Mesendoderm (in vitro differentiated cells): ENCODE measurements around the gene CLSTN3.

ENCODE experiments used
- DNase-seq: peaks from one replicate; pipeline ENCODE4 v3.0.0; 2013
- H2AK5ac ChIP-seq: 2 replicates; pipeline ENCODE4 v1.6.1; 2013; ENCODE audit warnings: low read length, inconsistent platforms
- H2BK120ac ChIP-seq: 2 replicates; pipeline ENCODE4 v1.6.1; 2013; ENCODE audit warnings: low read depth, mild to moderate bottlenecking, low read length, moderate library complexity, mixed read lengths
- H2BK15ac ChIP-seq: replicated peaks from 2 replicates; pipeline ENCODE4 v1.6.1; 2013; ENCODE audit warnings: low read depth, mild to moderate bottlenecking, moderate library complexity
- H2BK5ac ChIP-seq: 2 replicates; pipeline ENCODE4 v1.6.1; 2013; ENCODE audit warnings: low read length, inconsistent platforms
- H3K18ac ChIP-seq: 2 replicates; pipeline ENCODE4 v1.6.1; 2013; ENCODE audit warnings: mild to moderate bottlenecking, low read length, mixed read lengths
- H3K23ac ChIP-seq: one replicate; pipeline ENCODE4 v1.6.1; 2013; ENCODE audit warnings: low read length
- H3K27ac ChIP-seq: 2 replicates; pipeline ENCODE4 v1.5.1; 2013; ENCODE audit warnings: low read depth, mild to moderate bottlenecking, inconsistent platforms, low read length, moderate library complexity
- H3K27me3 ChIP-seq: 2 replicates; pipeline ENCODE4 v1.6.1; 2013; ENCODE audit warnings: low read length, control low read depth, mild to moderate bottlenecking, inconsistent platforms; ENCODE audit not compliant: insufficient read depth, poor library complexity
- H3K36me3 ChIP-seq: 2 replicates; pipeline ENCODE4 v1.6.1; 2013; ENCODE audit warnings: low read length, inconsistent platforms; ENCODE audit not compliant: control insufficient read depth, insufficient read depth
- H3K4ac ChIP-seq: one replicate; pipeline ENCODE4 v1.6.1; 2013; ENCODE audit warnings: low read depth, mild to moderate bottlenecking, low read length, moderate library complexity
- H3K4me1 ChIP-seq: 2 replicates; pipeline ENCODE4 v1.6.1; 2013; ENCODE audit warnings: low read depth, low read length, inconsistent platforms; ENCODE audit not compliant: control insufficient read depth
- H3K4me2 ChIP-seq: 2 replicates; pipeline ENCODE4 v1.6.1; 2013; ENCODE audit warnings: low read length
- H3K4me3 ChIP-seq: 2 replicates; pipeline ENCODE4 v1.5.1; 2013; ENCODE audit warnings: mild to moderate bottlenecking, low read length
- H3K56ac ChIP-seq: one replicate; pipeline ENCODE4 v1.6.1; 2013; ENCODE audit warnings: low read length
- H3K79me1 ChIP-seq: 2 replicates; pipeline ENCODE4 v1.6.1; 2013; ENCODE audit warnings: low read length, inconsistent platforms
- H3K79me2 ChIP-seq: 2 replicates; pipeline ENCODE4 v1.6.1; 2013; ENCODE audit warnings: mild to moderate bottlenecking, low read length; ENCODE audit not compliant: control insufficient read depth, insufficient read depth
- H3K9ac ChIP-seq: 2 replicates; pipeline ENCODE4 v1.6.1; 2013; ENCODE audit warnings: low read length, inconsistent platforms
- H4K5ac ChIP-seq: one replicate; pipeline ENCODE4 v1.6.1; 2013; ENCODE audit warnings: low read length
- H4K8ac ChIP-seq: one replicate; pipeline ENCODE4 v1.6.1; 2013; ENCODE audit warnings: low read depth, mild to moderate bottlenecking, control low read depth, low read length, moderate library complexity
- WGBS: extraction: QIAGEN DNeasy Blood & Tissue Kit; methylation state at CpG from one replicate; pipeline ENCODE4 v1.1.7; 2013; ENCODE audit warnings: low lambda C conversion rate, missing lambda C conversion rate; ENCODE audit not compliant: insufficient coverage; ENCODE audit errors: extremely low coverage; 5-methylcytosine and 5-hydroxymethylcytosine counted together

Gene CLSTN3

DNA sequence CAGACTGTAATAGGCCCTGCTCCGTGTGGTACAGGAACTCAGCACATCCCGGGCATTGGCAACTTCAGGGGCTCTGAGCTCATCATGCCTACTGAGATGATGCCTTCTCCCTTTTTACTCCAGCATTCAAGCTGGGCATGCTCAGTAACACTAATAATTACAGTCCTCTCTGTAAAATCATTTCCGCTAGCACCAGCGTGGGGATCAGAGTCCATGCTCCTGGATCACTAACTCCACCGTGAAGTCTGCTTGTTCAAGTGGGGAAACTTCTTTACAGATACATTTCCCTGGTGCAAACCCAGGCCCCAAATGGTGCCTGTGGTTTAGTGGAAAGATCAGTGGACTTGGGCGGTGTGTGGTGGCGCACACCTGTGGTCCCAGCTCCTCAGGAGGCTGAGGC, 16.7 kb downstream of the CLSTN3 start:
- no peak overlapping the region for H3K27ac ChIP-seq
- no CpG with 5 or more reads among the region's 7 CpGs for WGBS
- DNase-seq = no peak
- no peaks in the 10 kb centered on the region for H3K79me2 ChIP-seq
- no peak overlapping the region for H3K9ac ChIP-seq
- no peak overlapping the region for H3K56ac ChIP-seq
- H3K23ac ChIP-seq = no peak overlapping the region
- H4K5ac ChIP-seq = no peak overlapping the region
- H3K36me3 ChIP-seq = no peaks in the 10 kb centered on the region
- no peak overlapping the region for H4K8ac ChIP-seq
- H2BK5ac ChIP-seq = no peak overlapping the region
- H2BK15ac ChIP-seq = no peak overlapping the region
- H3K79me1 ChIP-seq = no peaks in the 10 kb centered on the region
- no peak overlapping the region for H3K4me2 ChIP-seq
- no peak overlapping the region for H3K4ac ChIP-seq
- no peak overlapping the region for H2AK5ac ChIP-seq
- H2BK120ac ChIP-seq = no peak overlapping the region
- H3K4me3 ChIP-seq = no peak overlapping the region
- no peak overlapping the region for H3K18ac ChIP-seq
- H3K4me1 ChIP-seq = no peaks in the 10 kb centered on the region
- H3K27me3 ChIP-seq = no peaks in the 10 kb centered on the region

DNA sequence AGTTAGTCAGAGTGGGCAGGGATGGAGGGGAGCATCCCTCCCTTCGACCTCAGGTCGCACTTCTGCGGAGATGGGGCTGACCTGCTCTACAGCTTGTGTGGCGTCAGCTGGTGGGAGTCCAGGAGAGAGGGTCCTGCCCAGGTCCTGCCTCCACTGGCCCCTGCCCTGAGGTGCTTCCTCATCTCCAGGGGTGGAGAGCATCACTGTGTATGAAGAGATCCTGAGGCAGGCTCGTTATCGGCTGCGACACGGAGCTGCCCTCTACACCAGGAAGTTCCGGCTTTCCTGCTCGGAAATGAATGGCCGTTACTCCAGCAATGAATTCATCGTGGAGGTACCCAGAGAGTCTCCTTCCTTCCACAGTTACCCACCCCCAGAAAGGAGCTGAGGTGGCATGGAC, 20.2 kb downstream of the CLSTN3 start:
- no CpG with 5 or more reads among the region's 12 CpGs for WGBS
- H3K4me3 ChIP-seq = no peak overlapping the region

DNA sequence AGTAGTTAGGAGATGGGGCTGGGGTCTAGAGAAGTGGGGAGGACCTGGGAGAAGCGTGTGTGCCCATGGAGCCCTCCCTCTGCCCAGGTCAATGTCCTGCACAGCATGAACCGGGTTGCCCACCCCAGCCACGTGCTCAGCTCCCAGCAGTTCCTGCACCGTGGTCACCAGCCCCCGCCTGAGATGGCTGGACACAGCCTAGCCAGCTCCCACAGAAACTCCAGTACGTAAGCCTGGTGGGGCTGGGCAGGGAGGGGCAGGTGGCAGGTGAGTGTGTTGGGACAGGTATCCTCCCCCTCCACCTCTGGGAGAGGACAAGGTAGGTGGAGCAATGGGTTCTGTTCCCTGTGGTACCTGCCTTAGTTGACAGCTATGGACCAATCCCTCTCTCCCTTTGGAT, 20.7 kb downstream of the CLSTN3 start:
- H3K36me3 ChIP-seq = no peaks in the 10 kb centered on the region
- H3K18ac ChIP-seq = no peak overlapping the region
- no peak overlapping the region for H4K8ac ChIP-seq
- H4K5ac ChIP-seq = no peak overlapping the region
- no peak overlapping the region for H3K56ac ChIP-seq
- H3K79me2 ChIP-seq = no peaks in the 10 kb centered on the region
- WGBS = no CpG with 5 or more reads among the region's 6 CpGs
- no peak overlapping the region for H2BK15ac ChIP-seq
- H3K23ac ChIP-seq = no peak overlapping the region
- no peaks in the 10 kb centered on the region for H3K27me3 ChIP-seq
- H2BK120ac ChIP-seq = no peak overlapping the region
- no peak for DNase-seq
- H3K27ac ChIP-seq = no peak overlapping the region
- no peak overlapping the region for H2AK5ac ChIP-seq
- H3K4me2 ChIP-seq = no peak overlapping the region
- H3K9ac ChIP-seq = no peak overlapping the region
- H3K4me1 ChIP-seq = no peaks in the 10 kb centered on the region
- H3K4me3 ChIP-seq = no peak overlapping the region
- no peaks in the 10 kb centered on the region for H3K79me1 ChIP-seq
- H2BK5ac ChIP-seq = no peak overlapping the region
- H3K4ac ChIP-seq = no peak overlapping the region

More for the DNA sequence above, 20.2 kb downstream of the CLSTN3 start:
- Histone ChIP-seq H3K79me1 (no peaks in the 10 kb centered on the region), H2BK5ac (no peak overlapping the region), H3K56ac (no peak overlapping the region), H3K9ac (no peak overlapping the region), H3K27me3 (no peaks in the 10 kb centered on the region), H3K36me3 (no peaks in the 10 kb centered on the region), H3K27ac (no peak overlapping the region), H2BK15ac (no peak overlapping the region), H4K5ac (no peak overlapping the region), H3K4ac (no peak overlapping the region), H3K79me2 (no peaks in the 10 kb centered on the region), H3K4me2 (no peak overlapping the region), H4K8ac (no peak overlapping the region), H3K18ac (no peak overlapping the region), H3K4me1 (no peaks in the 10 kb centered on the region), H3K23ac (no peak overlapping the region), H2BK120ac (no peak overlapping the region), H2AK5ac (no peak overlapping the region)
- DNase-seq = no peak

DNA sequence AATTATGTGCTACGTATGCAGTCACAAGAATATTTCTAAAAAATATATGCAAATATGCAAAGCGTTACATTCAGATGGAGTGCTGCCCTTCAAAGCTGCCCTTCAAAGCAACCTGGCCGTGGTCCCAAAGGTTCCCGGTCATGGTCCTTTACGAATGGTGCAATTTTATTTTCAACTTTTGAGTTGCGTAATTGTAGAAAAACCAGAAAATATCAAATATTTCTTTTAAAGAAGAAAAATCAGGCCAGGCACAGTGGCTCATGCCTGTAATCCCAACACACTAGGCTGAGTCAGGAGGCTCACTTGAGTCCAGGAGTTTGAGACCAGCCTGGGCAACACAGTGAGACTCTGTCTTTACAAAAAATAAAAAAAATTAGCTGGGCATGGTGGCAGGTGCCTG, 21.4 kb downstream of the CLSTN3 start:
- H3K4me1 ChIP-seq = no peaks in the 10 kb centered on the region
- no peak overlapping the region for H2BK5ac ChIP-seq
- DNase-seq = no peak
- no peak overlapping the region for H2BK15ac ChIP-seq
- H3K9ac ChIP-seq = no peak overlapping the region
- no peak overlapping the region for H2BK120ac ChIP-seq
- no CpG with 5 or more reads among the region's 6 CpGs for WGBS
- no peaks in the 10 kb centered on the region for H3K27me3 ChIP-seq
- no peak overlapping the region for H3K4me3 ChIP-seq
- no peak overlapping the region for H3K4me2 ChIP-seq
- no peak overlapping the region for H3K56ac ChIP-seq
- H3K79me2 ChIP-seq = no peaks in the 10 kb centered on the region
- H3K36me3 ChIP-seq = no peaks in the 10 kb centered on the region
- H3K18ac ChIP-seq = no peak overlapping the region
- H3K4ac ChIP-seq = no peak overlapping the region
- H3K23ac ChIP-seq = no peak overlapping the region
- no peak overlapping the region for H4K5ac ChIP-seq
- no peak overlapping the region for H4K8ac ChIP-seq
- no peak overlapping the region for H2AK5ac ChIP-seq
- no peaks in the 10 kb centered on the region for H3K79me1 ChIP-seq
- H3K27ac ChIP-seq = no peak overlapping the region

DNA sequence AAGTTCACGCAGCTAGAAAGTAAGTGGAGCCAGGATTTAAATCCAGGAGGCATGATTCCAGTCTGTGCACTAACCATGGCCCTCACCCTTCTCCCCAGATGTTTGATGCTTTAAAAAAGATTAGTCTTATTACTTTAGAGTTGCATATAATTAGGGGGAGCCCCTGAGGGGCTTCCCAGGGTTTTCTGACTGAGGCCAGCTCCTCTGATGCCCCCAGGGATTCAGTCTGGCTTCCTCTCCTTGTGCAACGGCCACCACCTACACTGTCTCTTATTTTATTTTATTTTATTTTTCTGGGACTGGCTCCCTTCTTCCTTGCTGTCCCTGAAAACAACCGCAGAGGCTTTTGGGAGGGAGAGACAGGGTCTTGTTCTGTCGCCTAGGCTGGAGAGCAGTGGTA, 22.6 kb downstream of the CLSTN3 start:
- Histone ChIP-seq H2AK5ac (no peak overlapping the region), H3K18ac (no peak overlapping the region), H3K4me1 (no peaks in the 10 kb centered on the region), H3K9ac (no peak overlapping the region), H3K4ac (no peak overlapping the region), H3K79me1 (no peaks in the 10 kb centered on the region), H3K56ac (no peak overlapping the region), H4K8ac (no peak overlapping the region), H3K27ac (no peak overlapping the region), H4K5ac (no peak overlapping the region), H3K36me3 (no peaks in the 10 kb centered on the region), H3K27me3 (no peaks in the 10 kb centered on the region), H3K23ac (no peak overlapping the region), H2BK120ac (no peak overlapping the region), H3K79me2 (no peaks in the 10 kb centered on the region), H3K4me3 (no peak overlapping the region), H2BK5ac (no peak overlapping the region), H3K4me2 (no peak overlapping the region), H2BK15ac (no peak overlapping the region)
- no peak for DNase-seq
- WGBS = no CpG with 5 or more reads among the region's 4 CpGs

DNA sequence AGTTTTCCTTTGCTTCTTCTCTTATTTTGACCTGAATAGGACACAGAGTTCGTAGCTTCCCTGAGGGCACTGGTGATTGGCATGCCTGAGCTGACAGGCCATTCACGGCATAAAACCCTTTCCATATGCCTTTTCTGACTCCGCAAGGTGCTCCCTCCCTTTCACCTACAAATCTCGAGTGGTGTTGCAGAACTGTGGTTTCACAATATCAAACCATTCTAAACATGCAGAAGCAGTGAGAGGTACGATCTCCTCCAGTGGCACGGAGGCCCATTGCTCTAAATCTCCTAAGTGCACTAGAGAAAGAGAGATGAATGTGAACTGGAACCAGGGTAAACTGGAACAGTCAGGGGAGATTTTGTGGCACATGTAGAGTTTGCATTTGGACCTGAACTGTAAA, 23.9 kb downstream of the CLSTN3 start:
- Histone ChIP-seq H3K79me1 (no peaks in the 10 kb centered on the region), H2BK5ac (no peak overlapping the region), H2AK5ac (no peak overlapping the region), H3K27me3 (no peaks in the 10 kb centered on the region), H3K4ac (no peak overlapping the region), H4K5ac (no peak overlapping the region), H3K18ac (no peak overlapping the region), H3K27ac (no peak overlapping the region), H3K4me3 (no peak overlapping the region), H4K8ac (no peak overlapping the region), H3K79me2 (no peaks in the 10 kb centered on the region), H3K4me2 (no peak overlapping the region), H3K9ac (no peak overlapping the region), H3K56ac (no peak overlapping the region), H2BK15ac (no peak overlapping the region), H2BK120ac (no peak overlapping the region), H3K4me1 (no peaks in the 10 kb centered on the region), H3K23ac (no peak overlapping the region), H3K36me3 (no peaks in the 10 kb centered on the region)
- WGBS = no CpG with 5 or more reads among the region's 6 CpGs
- DNase-seq = no peak
